Measurements from ENCODE around the gene PRKG1.

PRKG1 gene

GRCh38 chr10:51804866-51805265 is 730.6 kb downstream of the PRKG1 start:
- Histone ChIP-seq H2AFZ (ENCODE audit: low read depth, low read length) (no peak overlapping the region), H3K27ac (ENCODE audit: low read length) (no peak overlapping the region), H3K9me3 (ENCODE audit: insufficient read depth, low read length) (no peaks in the 10 kb centered on the region), H3K27me3 (ENCODE audit: low read depth, low read length) (no peaks in the 10 kb centered on the region), H3K9ac (ENCODE audit: low read length) (no peak overlapping the region), H4K20me1 (ENCODE audit: insufficient read depth, low read length) (no peaks in the 10 kb centered on the region), H3K36me3 (replicated peaks; ENCODE audit: low read depth, low read length) (no peaks in the 10 kb centered on the region), H3K79me2 (ENCODE audit: low read length) (no peaks in the 10 kb centered on the region), H3K4me3 (ENCODE audit: low read length) (no peak overlapping the region), H3K4me2 (ENCODE audit: low read length) (no peak overlapping the region), H3K4me1 (ENCODE audit: low read length) (no peaks in the 10 kb centered on the region)
- TF ChIP-seq, protein P1, sequence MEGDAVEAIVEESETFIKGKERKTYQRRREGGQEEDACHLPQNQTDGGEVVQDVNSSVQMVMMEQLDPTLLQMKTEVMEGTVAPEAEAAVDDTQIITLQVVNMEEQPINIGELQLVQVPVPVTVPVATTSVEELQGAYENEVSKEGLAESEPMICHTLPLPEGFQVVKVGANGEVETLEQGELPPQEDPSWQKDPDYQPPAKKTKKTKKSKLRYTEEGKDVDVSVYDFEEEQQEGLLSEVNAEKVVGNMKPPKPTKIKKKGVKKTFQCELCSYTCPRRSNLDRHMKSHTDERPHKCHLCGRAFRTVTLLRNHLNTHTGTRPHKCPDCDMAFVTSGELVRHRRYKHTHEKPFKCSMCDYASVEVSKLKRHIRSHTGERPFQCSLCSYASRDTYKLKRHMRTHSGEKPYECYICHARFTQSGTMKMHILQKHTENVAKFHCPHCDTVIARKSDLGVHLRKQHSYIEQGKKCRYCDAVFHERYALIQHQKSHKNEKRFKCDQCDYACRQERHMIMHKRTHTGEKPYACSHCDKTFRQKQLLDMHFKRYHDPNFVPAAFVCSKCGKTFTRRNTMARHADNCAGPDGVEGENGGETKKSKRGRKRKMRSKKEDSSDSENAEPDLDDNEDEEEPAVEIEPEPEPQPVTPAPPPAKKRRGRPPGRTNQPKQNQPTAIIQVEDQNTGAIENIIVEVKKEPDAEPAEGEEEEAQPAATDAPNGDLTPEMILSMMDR (IDR thresholded peaks at IDR 0.05; ENCODE audit: low read depth, low read length) = no peak
- TF ChIP-seq EZH2phosphoT487 (IDR thresholded peaks at IDR 0.05; ENCODE audit: low read depth) = no peak

GRCh38 chr10:51806079-51806835 is 732.0 kb downstream of the PRKG1 start:
- Histone ChIP-seq H3K4me1 (ENCODE audit: low read length) (no peaks in the 10 kb centered on the region), H4K20me1 (ENCODE audit: insufficient read depth, low read length) (no peaks in the 10 kb centered on the region), H3K27me3 (ENCODE audit: low read depth, low read length) (no peaks in the 10 kb centered on the region), H3K36me3 (replicated peaks; ENCODE audit: low read depth, low read length) (no peaks in the 10 kb centered on the region), H3K9ac (ENCODE audit: low read length) (no peak overlapping the region), H3K79me2 (ENCODE audit: low read length) (no peaks in the 10 kb centered on the region), H3K4me2 (ENCODE audit: low read length) (no peak overlapping the region), H3K27ac (ENCODE audit: low read length) (no peak overlapping the region), H3K4me3 (ENCODE audit: low read length) (no peak overlapping the region), H3K9me3 (ENCODE audit: insufficient read depth, low read length) (no peaks in the 10 kb centered on the region), H2AFZ (ENCODE audit: low read depth, low read length) (no peak overlapping the region)
- TF ChIP-seq EZH2phosphoT487 (IDR thresholded peaks at IDR 0.05; ENCODE audit: low read depth) = no peak
- TF ChIP-seq, protein P1 (IDR thresholded peaks at IDR 0.05; ENCODE audit: low read depth, low read length) = no peak

- no peak overlapping the region for H3K4me3 ChIP-seq (ENCODE audit: low read length)
- H3K4me1 ChIP-seq (ENCODE audit: low read length) = no peaks in the 10 kb centered on the region
- H3K36me3 ChIP-seq (replicated peaks; ENCODE audit: low read depth, low read length) = no peaks in the 10 kb centered on the region
These were observed 733.9 kb downstream of the PRKG1 start for GRCh38 chr10:51808187-51808586.

GRCh38 chr10:51815723-51816122 is 741.4 kb downstream of the PRKG1 start:
- no peaks in the 10 kb centered on the region for H4K20me1 ChIP-seq (ENCODE audit: insufficient read depth, low read length)
- H3K9me3 ChIP-seq (ENCODE audit: insufficient read depth, low read length) = no peaks in the 10 kb centered on the region
- H3K4me1 ChIP-seq (ENCODE audit: low read length) = no peaks in the 10 kb centered on the region
- H2AFZ ChIP-seq (ENCODE audit: low read depth, low read length) = no peak overlapping the region
- H3K9ac ChIP-seq (ENCODE audit: low read length) = no peak overlapping the region
- no peak overlapping the region for H3K4me2 ChIP-seq (ENCODE audit: low read length)
- TF ChIP-seq, protein P1 (IDR thresholded peaks at IDR 0.05; ENCODE audit: low read depth, low read length) = no peak
- TF ChIP-seq EZH2phosphoT487 (IDR thresholded peaks at IDR 0.05; ENCODE audit: low read depth) = no peak
- H3K27ac ChIP-seq (ENCODE audit: low read length) = no peak overlapping the region
- H3K4me3 ChIP-seq (ENCODE audit: low read length) = no peak overlapping the region
- no peaks in the 10 kb centered on the region for H3K79me2 ChIP-seq (ENCODE audit: low read length)
- H3K36me3 ChIP-seq (replicated peaks; ENCODE audit: low read depth, low read length) = no peaks in the 10 kb centered on the region
- H3K27me3 ChIP-seq (ENCODE audit: low read depth, low read length) = no peaks in the 10 kb centered on the region

More at GRCh38 chr10:51808187-51808586, 733.9 kb downstream of the PRKG1 start:
- no peaks in the 10 kb centered on the region for H3K9me3 ChIP-seq (ENCODE audit: insufficient read depth, low read length)
- H3K9ac ChIP-seq (ENCODE audit: low read length) = no peak overlapping the region
- no peak overlapping the region for H3K27ac ChIP-seq (ENCODE audit: low read length)
- no peak overlapping the region for H3K4me2 ChIP-seq (ENCODE audit: low read length)
- H2AFZ ChIP-seq (ENCODE audit: low read depth, low read length) = no peak overlapping the region
- no peaks in the 10 kb centered on the region for H3K27me3 ChIP-seq (ENCODE audit: low read depth, low read length)
- H3K79me2 ChIP-seq (ENCODE audit: low read length) = no peaks in the 10 kb centered on the region
- TF ChIP-seq, protein P1 (IDR thresholded peaks at IDR 0.05; ENCODE audit: low read depth, low read length) = no peak
- TF ChIP-seq EZH2phosphoT487 (IDR thresholded peaks at IDR 0.05; ENCODE audit: low read depth) = no peak
- no peaks in the 10 kb centered on the region for H4K20me1 ChIP-seq (ENCODE audit: insufficient read depth, low read length)

Data from OCI-LY3 (cell line).